GM19043 (cell line): ENCODE measurements around the gene ZDHHC22.

ENCODE experiments used
- ATAC-seq: cut with Tn5 transposase; IDR thresholded peaks from one replicate; pipeline ENCODE4 v1.9.1; 2021; ENCODE audit warnings: low read depth; ENCODE audit not compliant: unreplicated experiment

The ZDHHC22 gene

GRCh38 chr14:77086017-77086727, 55.4 kb downstream of the ZDHHC22 start:
- no peak for ATAC-seq

DNA sequence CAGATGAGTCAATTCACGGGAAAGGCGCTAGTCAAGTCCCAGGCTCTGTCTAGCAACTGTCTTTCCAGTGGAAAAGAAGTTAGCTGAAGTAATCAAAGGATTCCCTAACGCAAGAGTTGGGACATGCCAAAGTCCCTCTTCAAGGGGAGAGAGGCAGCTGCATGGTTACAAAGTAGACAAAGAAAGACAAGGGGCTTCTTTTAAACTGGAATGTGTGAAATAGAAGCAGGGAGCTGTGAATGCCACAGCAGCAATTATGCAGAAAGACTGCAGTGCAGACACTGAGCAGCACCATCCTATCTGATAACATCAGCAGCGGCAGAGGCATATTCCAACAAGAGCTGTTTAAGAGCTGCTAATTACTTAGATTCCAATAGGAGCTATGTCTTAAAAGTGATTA, 56.1 kb downstream of the ZDHHC22 start:
- no peak for ATAC-seq

DNA sequence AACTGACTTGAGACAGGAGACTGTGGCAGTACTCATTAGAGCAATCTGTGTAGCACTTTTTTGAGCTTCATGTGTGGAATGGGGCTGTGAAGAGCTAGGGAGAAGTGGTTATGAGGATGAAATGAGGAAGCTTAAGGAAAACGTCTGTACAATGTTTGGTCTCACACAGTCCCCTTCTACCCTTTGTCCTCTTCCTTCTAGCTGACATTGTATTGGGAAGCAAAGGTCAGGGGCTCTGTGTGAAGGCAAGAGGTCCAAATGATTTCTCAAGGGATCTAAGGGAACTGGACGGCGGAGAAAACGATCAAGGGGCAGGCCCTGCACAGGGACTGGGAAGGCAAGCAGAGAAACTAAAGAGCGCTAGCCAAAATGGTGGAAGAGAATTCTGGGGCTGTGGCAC, 56.6 kb downstream of the ZDHHC22 start:
- no peak for ATAC-seq

DNA sequence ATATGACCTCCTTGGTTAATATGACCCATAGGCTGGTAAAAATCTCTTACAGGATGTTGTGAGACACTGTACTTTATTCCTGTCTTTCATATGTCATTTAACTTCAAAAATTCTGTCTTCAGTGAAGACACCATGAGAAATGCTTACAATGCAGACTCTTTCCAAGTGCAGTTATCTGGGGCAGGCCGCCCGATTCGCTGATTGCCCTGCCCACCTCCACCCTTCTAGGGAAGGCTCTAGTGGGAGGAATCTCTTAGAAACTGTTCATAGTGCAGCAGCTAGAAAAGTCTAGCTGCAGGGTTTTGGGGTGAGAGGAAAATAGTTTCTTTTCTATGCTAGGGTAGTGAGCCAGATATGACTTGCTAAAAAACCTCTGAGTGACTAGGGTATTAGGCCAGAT, 58.5 kb downstream of the ZDHHC22 start:
- ATAC-seq, result no peak

DNA sequence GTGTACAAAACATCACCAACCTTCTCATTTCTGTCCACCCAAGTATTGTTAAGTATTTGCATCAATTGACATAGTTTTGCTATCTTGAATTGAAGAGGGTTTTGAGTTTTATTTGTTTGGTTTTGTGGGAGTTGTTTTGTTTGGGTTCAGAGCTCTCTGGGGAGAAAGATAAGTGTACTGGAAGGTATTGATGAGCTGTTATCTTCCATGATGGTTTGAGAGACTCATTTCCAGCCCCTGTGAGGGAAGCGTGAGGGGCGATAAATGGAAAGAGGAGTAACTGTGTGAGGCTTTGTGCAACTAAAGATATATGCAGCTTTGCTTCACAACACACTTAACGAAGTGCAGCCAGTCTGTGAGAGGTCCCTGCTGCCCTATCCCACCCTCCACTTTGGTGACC, 59.2 kb downstream of the ZDHHC22 start:
- ATAC-seq, result no peak
